Stimulated activated CD8-positive, alpha-beta memory T cell treated with anti-CD3 and anti-CD28 coated beads, Interleukin-4, amount 100 ng/mL, for 1 hour (primary cell): ENCODE results near the gene PLCXD3.

Source experiments
- DNase-seq, 2 donors: peaks; one replicate each; pipeline ENCODE4 v3.0.0-alpha.2; 2020; ENCODE audit warnings: low read depth in 2 of 2, low spot score in 1 of 2

PLCXD3 gene

GRCh38 chr5:41289970-41290464 is 220.4 kb downstream of the PLCXD3 start:
- DNase-seq, result no peak

- DNase-seq, result no peak
These were observed 223.7 kb downstream of the PLCXD3 start for GRCh38 chr5:41286696-41287095.

- DNase-seq, result no peak
These were observed 224.2 kb downstream of the PLCXD3 start for GRCh38 chr5:41286165-41286564.

GRCh38 chr5:41284938-41285337 is 225.5 kb downstream of the PLCXD3 start:
- DNase-seq, result no peak

GRCh38 chr5:41281215-41281810 is 229.1 kb downstream of the PLCXD3 start:
- DNase-seq, result no peak

GRCh38 chr5:41279040-41279439 is 231.4 kb downstream of the PLCXD3 start:
- no peak for DNase-seq

- no peak for DNase-seq
These were observed 232.7 kb downstream of the PLCXD3 start for GRCh38 chr5:41277476-41278245.

- no peak for DNase-seq
These were observed 234.4 kb downstream of the PLCXD3 start for GRCh38 chr5:41275813-41276512.

GRCh38 chr5:41270423-41271251 is 239.8 kb downstream of the PLCXD3 start:
- DNase-seq, result no peak

GRCh38 chr5:41268894-41269293 is 241.5 kb downstream of the PLCXD3 start:
- DNase-seq, result no peak

- DNase-seq, result no peak
These were observed 244.0 kb downstream of the PLCXD3 start for GRCh38 chr5:41266377-41266776.

GRCh38 chr5:41264019-41264418 is 246.4 kb downstream of the PLCXD3 start:
- DNase-seq, result no peak

- no peak for DNase-seq
These were observed 247.1 kb downstream of the PLCXD3 start for GRCh38 chr5:41263335-41263734.
